Activated CD8-positive, alpha-beta T cell treated with anti-CD3 and anti-CD28 coated beads for 36 hours (primary cell): Measurements from ENCODE around the gene RNF151. TPM values are rescaled to one million over a fixed set of nuclear protein-coding genes. Genes with fewer than 3 reads are reported as not detected.
A peak's percentile ranks its signal among the peaks of the same experiment; 100 is the strongest.
"Not testable (repeated sequence)": the region's sequence is repeated elsewhere in the genome, so short reads cannot be mapped to it uniquely, and the experiment has no call there.

Experiments used
- ATAC-seq: fragments of 200-7000 bp; cut with Tn5 transposase; one replicate; pipeline ENCODE4 v1.10.0; 2021; ENCODE audit warnings: mild to moderate bottlenecking, moderate library complexity
- CTCF ChIA-PET: fragments of 350-600 bp; sonication (Branson Sonifier 250); formaldehyde crosslinking; loops from one replicate; lab custom pipeline; 2021; ENCODE audit warnings: antibody characterized with exemption; lab: Charles Lee
- POLR2A ChIA-PET: fragments of 350-600 bp; sonication (Branson Sonifier 250); formaldehyde crosslinking; loops from one replicate; lab custom pipeline; 2021; ENCODE audit warnings: antibody characterized with exemption; lab: Charles Lee
- DNase-seq: peaks from one replicate; pipeline ENCODE4 v3.0.0-alpha.2; 2020
- H3K27ac Mint-ChIP-seq: one replicate; pipeline ENCODE4 v1.8.0; 2021; ENCODE audit warnings: mild to moderate bottlenecking, mixed read lengths
- H3K27me3 Mint-ChIP-seq: one replicate; pipeline ENCODE4 v1.8.0; 2021; ENCODE audit warnings: mixed read lengths
- H3K36me3 Mint-ChIP-seq: one replicate; pipeline ENCODE4 v1.8.0; 2021; ENCODE audit warnings: low read depth, mixed read lengths
- H3K4me1 Mint-ChIP-seq: one replicate; pipeline ENCODE4 v1.8.0; 2021; ENCODE audit warnings: low read depth, mixed read lengths
- H3K4me3 Mint-ChIP-seq: one replicate; pipeline ENCODE4 v1.8.0; 2021; ENCODE audit warnings: mild to moderate bottlenecking, moderate library complexity, mixed read lengths
- H3K9me3 Mint-ChIP-seq: one replicate; pipeline ENCODE4 v1.8.0; 2021; ENCODE audit warnings: mixed read lengths
- intact Hi-C: fragments of 100-400 bp; cut with micrococcal nuclease; formaldehyde crosslinking; loops from one replicate; pipeline ENCODE4 v1.10.0; 2022
- total RNA-seq, 2 experiments: library from RNA; stranded (reverse); gene quantifications; one replicate each; pipeline ENCODE4 v1.2.3, GENCODE V29; 2021
- TF ChIP-seq, protein P1 (sequence below): fragments of 200-600 bp; IDR thresholded peaks from one replicate; pipeline ENCODE4 v1.8.0; 2022; ENCODE audit warnings: antibody characterized with exemption, mild to moderate bottlenecking

The RNF151 gene
- total RNA-seq, 2 experiments from 2014 or later = not detected

DNA sequence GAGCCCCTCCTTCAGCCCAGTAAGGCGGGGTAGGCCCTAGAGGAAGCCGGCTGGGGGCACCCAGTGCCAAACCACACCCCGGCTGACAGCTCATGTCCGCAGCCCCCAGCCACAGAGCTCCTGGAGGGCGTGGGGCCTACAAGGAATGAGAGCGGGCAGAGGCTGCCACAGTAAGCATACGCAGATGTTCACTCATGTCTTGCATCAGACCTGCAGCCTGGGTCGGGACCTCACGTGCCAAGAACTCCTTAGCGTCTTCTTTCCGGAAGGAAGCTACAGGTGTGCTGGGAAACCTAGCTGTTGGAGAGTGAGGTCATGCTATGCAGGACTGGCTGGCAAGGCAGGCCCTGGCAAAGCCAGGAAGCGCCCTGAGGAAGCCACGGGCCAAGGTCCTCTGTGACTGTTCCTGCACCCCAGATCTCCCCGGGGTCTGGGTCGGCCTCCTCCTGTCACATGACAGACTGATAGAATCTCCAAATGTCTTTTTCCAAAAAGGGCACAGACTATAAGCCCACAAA lies 41.4 kb downstream of the RNF151 start:
- ChIA-PET POLR2A (interaction anchor here (0.9 to 2.8 kb wide), 12 partner anchors 10 to 151 kb away, joined by 3 to 16 read pairs (median 6); partner anchors contain the start of genes GFER, NOXO1, NPW and RPS2), CTCF (interaction anchor here (0.9 to 2.2 kb wide), 5 partner anchors 9 to 147 kb away, joined by 3 to 8 read pairs (median 4); partner anchors contain the start of genes NTHL1 and TSC2)
- intact Hi-C loops = no loop called here
- TF ChIP-seq, protein P1, sequence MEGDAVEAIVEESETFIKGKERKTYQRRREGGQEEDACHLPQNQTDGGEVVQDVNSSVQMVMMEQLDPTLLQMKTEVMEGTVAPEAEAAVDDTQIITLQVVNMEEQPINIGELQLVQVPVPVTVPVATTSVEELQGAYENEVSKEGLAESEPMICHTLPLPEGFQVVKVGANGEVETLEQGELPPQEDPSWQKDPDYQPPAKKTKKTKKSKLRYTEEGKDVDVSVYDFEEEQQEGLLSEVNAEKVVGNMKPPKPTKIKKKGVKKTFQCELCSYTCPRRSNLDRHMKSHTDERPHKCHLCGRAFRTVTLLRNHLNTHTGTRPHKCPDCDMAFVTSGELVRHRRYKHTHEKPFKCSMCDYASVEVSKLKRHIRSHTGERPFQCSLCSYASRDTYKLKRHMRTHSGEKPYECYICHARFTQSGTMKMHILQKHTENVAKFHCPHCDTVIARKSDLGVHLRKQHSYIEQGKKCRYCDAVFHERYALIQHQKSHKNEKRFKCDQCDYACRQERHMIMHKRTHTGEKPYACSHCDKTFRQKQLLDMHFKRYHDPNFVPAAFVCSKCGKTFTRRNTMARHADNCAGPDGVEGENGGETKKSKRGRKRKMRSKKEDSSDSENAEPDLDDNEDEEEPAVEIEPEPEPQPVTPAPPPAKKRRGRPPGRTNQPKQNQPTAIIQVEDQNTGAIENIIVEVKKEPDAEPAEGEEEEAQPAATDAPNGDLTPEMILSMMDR = no peak
- H3K36me3 Mint-ChIP-seq = peaks cover 35% of the 10 kb centered on the region
- peak overlapping the region; percentile 97 for H3K4me3 Mint-ChIP-seq
- peak; percentile 67 for DNase-seq
- H3K9me3 Mint-ChIP-seq = no peaks in the 10 kb centered on the region
- no peaks in the 10 kb centered on the region for H3K27me3 Mint-ChIP-seq
- peaks cover 41% of the 10 kb centered on the region for H3K4me1 Mint-ChIP-seq
- H3K27ac Mint-ChIP-seq = peak overlapping the region; percentile 91
- ATAC-seq = peak; percentile 11

DNA sequence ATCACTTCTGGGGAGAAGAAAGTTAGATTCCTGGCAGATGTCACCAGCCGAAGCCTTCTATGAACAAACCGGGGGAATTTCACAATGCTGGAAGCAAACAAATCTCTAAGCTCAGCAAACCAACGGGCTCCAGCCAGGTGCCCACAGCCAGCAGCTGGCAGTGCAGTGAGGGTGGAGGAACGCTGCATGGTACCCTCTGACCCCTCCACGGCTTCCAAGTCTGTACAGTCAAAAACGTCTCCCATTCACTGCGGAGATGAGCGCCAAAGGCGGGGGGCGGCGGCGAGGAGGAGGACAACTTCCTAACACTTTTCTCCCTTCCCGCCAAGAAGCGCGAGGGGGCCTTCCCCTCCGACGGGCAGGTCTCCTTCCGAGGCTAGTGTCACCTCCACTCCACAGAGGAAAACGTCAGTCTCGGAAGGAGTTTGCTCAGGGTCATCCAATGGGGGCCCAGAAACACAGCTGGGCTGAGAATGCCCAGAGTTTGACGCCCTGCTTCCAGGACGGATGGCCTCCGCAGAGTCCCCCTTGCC lies 42.0 kb downstream of the RNF151 start:
- ChIA-PET POLR2A (interaction anchor here (0.6 to 2.8 kb wide), 17 partner anchors 10 to 151 kb away, joined by 3 to 16 read pairs (median 4); partner anchors contain the start of genes GFER, NOXO1, NPW and RPS2), CTCF (interaction anchor here (0.9 to 2.2 kb wide), 5 partner anchors 8 to 139 kb away, joined by 3 to 8 read pairs (median 3); partner anchors contain the start of genes NTHL1 and TSC2)
- intact Hi-C loops = no loop called here
- DNase-seq (peak; percentile 66), ATAC-seq (peak; percentile 7)
- Mint-ChIP-seq H3K36me3 (peaks cover 35% of the 10 kb centered on the region), H3K27ac (peak overlapping the region; percentile 91), H3K4me3 (peak overlapping the region; percentile 97), H3K9me3 (no peaks in the 10 kb centered on the region), H3K4me1 (peaks cover 41% of the 10 kb centered on the region), H3K27me3 (no peaks in the 10 kb centered on the region)
- TF ChIP-seq, protein P1 = no peak

DNA sequence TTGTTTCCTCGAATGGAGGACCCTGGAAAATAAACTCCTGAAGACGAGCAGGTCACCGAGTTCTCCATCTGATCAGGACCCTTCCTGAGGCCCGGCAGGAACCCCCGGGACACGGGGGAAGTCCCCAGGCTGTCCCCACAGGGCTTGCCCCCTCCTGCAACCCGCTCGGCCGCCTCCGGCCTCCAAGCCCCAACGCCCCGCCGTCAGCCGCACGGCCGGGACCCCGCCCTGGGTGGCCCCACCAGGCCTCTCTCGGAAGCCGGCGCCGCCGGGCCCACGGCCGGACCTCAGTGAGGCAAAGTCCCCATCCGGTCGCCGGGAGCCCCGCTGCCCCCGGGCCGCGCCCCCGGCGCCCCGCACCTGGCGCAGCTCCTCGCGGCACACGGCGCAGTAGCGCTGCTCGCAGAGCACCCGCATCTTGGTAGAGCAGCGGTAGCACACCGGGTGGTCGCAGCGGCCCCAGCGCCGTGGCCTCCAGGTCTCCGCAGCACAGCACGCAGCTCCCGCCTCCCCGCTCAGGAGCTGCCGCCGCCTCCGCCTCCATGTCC lies 42.6 kb downstream of the RNF151 start:
- H3K9me3 Mint-ChIP-seq = no peaks in the 10 kb centered on the region
- H3K4me3 Mint-ChIP-seq = peak overlapping the region; percentile 97
- H3K27me3 Mint-ChIP-seq = no peaks in the 10 kb centered on the region
- peak overlapping the region; percentile 91 for H3K27ac Mint-ChIP-seq
- DNase-seq (peak; percentile 28), ATAC-seq (peak; percentile 32)
- peaks cover 41% of the 10 kb centered on the region for H3K4me1 Mint-ChIP-seq
- intact Hi-C loops = no loop called here
- H3K36me3 Mint-ChIP-seq = peaks cover 35% of the 10 kb centered on the region
- TF ChIP-seq, protein P1 = no peak
- POLR2A ChIA-PET = interaction anchor here (0.6 to 2.8 kb wide), 13 partner anchors 11 to 146 kb away, joined by 3 to 16 read pairs (median 6); partner anchors contain the start of genes GFER, NOXO1, NPW and RPS2
- CTCF ChIA-PET = interaction anchor here (1.0 to 2.2 kb wide), 4 partner anchors 13 to 138 kb away, joined by 3 to 8 read pairs (median 4); partner anchors contain the start of genes NTHL1 and TSC2

DNA sequence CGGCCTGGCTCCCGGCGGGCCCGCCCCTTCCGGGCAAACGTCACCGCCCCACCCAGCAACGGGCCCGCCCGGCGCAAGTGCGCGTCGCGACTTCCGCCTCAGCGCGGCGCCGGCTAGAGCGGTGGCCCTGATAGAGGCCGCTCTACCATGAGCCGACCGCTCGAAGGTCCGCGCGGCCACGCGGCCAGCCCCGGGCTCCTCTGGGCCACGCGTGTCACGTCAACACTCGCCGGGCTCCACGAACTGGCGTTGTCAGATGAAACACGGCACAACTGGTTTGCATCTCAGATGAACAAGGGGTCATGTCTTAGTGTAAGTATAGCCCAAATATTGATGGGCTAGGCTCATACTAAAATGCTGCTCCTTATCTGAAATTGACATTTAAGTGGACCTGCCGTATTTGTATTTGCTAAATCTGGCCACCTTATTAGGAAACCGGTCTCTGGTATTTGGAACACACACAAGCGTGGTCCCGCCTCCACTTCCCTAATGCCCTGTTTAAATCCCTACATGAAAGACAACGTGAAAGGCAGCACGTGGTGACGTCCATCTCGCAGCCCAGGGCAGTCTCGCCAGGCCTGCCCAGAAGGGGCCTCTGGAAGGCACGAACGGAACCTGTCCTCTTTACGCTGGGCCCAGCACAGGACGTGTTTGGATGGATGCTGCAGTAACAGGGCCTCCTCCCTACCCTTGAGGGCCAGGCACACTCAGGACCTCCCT lies 43.3 kb downstream of the RNF151 start, which contains the start of gene ZNF598:
Gene ZNF598 (minus strand): TSS at position 31 of the 720 bp plus-strand sequence.
- H3K27me3 Mint-ChIP-seq = no peaks in the 10 kb centered on the region

DNA sequence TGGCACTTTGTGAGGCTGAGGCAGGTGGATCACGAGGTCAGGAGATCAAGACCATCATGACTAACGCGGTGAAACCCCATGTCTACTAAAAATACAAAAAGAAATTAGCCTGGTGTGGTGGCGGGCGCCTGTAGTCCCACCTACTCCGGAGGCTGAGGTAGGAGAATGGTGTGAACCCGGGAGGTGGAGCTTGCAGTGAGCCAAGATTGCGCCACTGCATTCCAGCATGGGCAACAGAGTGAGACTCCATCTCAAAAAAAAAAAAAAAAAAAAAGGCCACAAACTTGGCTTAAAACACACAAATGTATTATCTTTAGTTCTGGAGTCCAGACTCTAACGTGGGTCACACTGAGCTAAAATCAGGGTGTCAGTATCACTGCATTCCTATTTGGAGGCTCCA lies 45.1 kb downstream of the RNF151 start:
- H3K27ac Mint-ChIP-seq, H3K9me3 Mint-ChIP-seq, H3K27me3 Mint-ChIP-seq, DNase-seq, intact Hi-C loops, ATAC-seq: not testable (repeated sequence)
- POLR2A ChIA-PET = interaction anchor here (0.6 to 2.5 kb wide), 6 partner anchors 8 to 143 kb away, joined by 3 to 8 read pairs (median 4); partner anchors contain the start of genes NPW, RPS2 and TRAF7
- Mint-ChIP-seq H3K36me3 (peaks cover 25% of the 10 kb centered on the region), H3K4me1 (peaks cover 25% of the 10 kb centered on the region), H3K4me3 (peak overlapping the region; percentile 21)
- CTCF ChIA-PET = interaction anchor here (2.3 kb wide), 1 partner anchor 11 kb away, joined by 9 read pairs; no protein-coding TSS in a partner anchor

More for the DNA sequence above, 43.3 kb downstream of the RNF151 start, which contains the start of gene ZNF598:
- H3K9me3 Mint-ChIP-seq = no peaks in the 10 kb centered on the region
- POLR2A ChIA-PET = interaction anchor here (1.1 to 2.8 kb wide), 5 partner anchors 14 to 142 kb away, joined by 5 to 12 read pairs (median 8); partner anchors contain the start of genes RPS2 and TBL3
- peaks cover 34% of the 10 kb centered on the region for H3K36me3 Mint-ChIP-seq
- DNase-seq (peak; percentile 83), ATAC-seq (peak; percentile 94)
- intact Hi-C loops = no loop called here
- CTCF ChIA-PET = interaction anchor here (2.2 kb wide), 1 partner anchor 131 kb away, joined by 8 read pairs; no protein-coding TSS in a partner anchor
- H3K4me3 Mint-ChIP-seq = peak within 1 kb of the TSS; percentile 97
- H3K27ac Mint-ChIP-seq = peak within 1 kb of the TSS; percentile 94
- peaks cover 39% of the 10 kb centered on the region for H3K4me1 Mint-ChIP-seq
- TF ChIP-seq, protein P1 = no peak
